GM19023 (cell line): ENCODE results near the gene APOD.
"Not testable (repeated sequence)": the region's sequence is repeated elsewhere in the genome, so short reads cannot be mapped to it uniquely, and the experiment has no call there.

ENCODE experiments used
- ATAC-seq: cut with Tn5 transposase; IDR thresholded peaks from one replicate; pipeline ENCODE4 v1.9.1; 2021; ENCODE audit warnings: mild to moderate bottlenecking, moderate library complexity; ENCODE audit not compliant: unreplicated experiment

APOD gene

DNA sequence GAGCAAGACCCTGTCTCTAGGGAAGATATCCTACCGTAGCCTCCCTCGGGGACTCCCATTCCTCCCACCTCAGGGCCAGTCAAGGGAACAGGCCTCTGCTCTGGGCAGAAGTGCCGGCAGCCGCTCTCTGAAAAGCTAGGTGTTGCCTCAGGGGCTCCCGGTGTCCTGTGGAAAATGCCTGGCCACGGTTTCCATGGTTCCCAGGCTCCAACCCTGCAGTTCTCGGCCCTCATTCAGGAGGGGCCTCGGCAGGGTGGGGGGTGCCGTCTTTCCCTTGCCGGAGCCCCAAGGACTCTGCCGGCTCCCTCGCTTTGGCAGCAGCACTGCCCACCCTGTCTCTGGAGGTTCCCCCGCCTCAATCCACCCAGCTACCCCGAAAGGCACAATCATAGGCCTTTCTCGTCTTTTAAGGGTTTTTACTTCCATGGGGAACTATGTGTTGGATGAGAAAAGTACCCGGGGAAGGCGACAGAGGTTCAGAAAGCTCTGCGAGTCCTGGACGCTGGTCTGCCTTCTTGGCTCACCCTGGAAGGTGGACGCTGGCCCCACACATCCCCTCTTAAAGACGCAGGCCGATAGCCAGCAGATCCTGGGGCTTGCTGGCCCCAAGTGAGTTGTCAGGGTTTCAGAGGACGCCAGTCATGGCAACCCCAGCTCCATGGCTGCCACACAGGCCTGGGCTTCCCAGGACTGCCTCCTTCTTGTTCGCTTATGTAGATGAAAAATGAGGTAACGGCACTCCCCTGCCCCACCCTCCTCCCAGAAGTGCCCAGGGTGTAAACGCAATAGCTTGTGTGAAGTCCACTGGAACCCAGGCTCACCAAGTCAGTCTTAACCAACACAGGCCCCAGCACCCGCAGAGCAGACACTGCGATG is 34.3 kb upstream of the APOD start:
- not testable (repeated sequence) for ATAC-seq

DNA sequence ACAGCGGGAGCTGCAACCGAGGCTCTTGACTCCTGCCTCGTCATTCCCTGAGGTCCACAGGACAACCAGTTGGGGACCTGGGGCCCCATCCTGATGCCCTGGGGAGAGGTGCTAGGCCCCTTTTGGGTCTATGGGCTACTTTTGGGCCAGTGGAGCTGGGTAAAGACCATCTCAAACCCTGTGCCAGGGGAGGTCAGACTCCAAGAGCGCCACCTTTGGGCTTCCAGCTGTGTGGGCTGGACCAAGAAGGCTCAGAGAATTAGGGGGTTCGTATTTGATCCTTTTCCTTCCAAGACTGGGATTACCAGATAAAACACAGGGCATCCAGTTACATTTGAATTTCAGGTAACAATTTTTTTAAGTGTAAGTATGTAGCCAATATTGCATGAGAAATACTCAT is 33.4 kb upstream of the APOD start:
- not testable (repeated sequence) for ATAC-seq

DNA sequence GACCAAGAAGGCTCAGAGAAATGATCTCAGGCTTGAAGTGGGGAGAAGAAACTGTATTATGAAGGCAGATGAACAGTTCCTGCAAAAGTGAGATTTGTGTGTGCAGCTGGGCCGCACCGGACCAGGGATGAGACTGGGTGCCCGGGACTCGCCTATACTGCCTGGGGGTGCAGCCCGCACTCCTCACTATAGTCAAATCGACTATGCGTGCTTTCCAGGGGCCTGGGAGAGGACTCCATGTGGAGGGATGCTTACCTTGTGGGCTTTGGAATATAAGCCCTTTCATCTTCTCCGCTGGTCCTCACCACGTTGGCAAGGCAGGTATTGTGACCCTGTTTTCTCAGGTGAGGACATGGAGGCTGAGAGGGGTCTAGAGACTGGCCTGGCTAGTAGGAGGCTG is 32.9 kb upstream of the APOD start:
- ATAC-seq = no peak

GRCh38 chr3:195615952-195616537 is 32.3 kb upstream of the APOD start:
- not testable (repeated sequence) for ATAC-seq

DNA sequence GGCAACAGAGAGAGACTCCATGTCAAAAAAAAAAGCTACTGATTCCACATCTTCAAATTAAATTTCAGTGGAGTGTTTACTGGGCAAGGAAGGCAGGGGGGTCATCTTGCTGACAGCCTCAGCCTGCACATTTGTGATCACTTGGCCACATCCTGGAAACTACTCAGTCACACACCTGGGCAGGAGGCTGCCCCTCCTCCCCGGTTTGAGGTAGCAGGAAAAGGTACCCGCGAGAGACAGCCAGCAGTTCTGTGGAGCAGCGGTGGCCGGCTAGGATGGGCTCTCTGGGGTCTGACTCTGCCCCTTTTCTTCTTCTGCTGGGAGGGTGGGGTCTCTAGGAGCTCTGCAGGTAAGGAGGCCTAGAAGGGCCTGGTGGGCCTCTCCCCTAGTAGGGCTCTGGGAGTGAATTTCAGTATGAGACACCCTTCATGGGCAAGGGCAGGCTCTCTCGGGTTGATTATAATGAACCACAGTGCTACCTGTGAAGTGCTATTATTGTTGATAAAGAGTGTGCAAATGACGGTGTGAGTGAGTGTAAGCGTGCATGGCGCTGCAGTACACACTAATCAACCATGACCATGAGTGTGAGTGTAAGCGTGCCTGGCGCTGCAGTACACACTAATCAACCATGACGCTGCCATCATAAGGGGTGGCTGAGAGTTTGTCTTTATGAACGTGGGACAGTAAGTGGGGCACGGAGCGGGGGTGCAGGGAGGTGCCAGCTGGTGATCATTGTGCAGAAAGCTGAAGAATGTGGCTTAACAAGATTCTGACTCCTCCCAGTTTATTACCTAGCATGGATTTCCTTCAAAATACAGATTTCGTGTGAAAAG is 31.1 kb upstream of the APOD start:
- not testable (repeated sequence) for ATAC-seq

DNA sequence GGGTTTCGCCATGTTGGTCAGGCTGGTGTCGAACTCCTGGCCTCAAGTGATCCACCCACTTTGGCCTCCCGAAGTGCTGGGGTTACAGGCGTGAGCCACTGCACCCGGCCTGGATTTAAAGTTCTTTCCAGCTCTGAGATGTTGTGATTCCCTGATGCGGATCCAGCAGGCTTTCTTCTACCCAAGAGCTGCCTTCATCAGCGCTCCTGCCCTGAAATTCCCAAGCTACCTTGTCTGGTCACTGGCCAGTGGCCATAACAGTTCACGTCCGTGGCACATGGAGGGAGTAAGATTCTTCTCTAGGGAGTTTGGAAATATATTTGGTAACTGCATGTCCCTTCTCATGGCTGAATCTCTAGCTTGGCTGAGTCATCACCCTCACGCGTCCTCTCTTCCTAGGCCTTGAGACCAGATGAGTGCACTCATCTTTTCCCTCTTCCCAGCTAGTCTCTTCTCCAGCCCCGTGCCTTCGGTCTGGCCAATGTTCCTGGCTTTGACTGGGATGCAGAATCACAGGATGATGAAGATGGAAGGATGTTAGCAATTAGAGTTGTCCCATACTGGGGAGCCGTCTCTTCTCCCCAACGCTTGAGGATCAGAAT is 29.8 kb upstream of the APOD start:
- no peak for ATAC-seq

DNA sequence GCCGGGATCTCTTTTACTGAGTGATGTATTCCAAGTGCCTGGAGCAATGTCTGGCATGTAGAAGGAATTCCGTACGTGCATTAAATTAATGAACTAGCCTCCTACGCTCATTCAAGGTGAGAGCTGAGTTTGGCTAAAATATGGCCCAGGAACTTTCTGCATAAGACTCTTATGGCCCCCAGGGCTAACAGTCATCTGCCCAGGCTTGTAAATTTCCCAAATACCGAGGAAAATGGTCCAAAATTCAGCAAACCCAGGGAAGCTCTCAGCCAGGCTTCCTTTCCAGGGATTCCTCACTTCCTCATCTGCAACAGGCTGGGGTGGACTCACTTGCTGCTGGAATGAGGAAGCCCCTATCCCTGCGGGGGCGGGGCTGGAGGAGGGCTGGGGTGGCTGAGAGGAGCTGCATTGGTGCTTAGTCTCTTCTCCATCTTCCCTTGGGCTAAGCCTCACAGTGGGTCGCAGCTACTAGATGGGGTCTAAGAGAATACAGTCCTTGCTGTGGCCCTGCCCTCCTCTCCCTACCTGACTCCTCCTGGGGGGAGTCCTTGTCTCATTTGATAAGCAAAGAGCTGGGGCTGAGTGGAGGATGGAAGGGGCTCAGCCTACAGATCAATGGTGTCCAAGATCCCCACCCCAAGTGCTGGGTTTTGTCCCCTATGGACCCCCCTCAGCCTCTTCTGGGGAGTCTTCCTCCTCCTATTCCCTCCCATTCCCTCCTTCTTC is 28.5 kb upstream of the APOD start:
- no peak for ATAC-seq

- no peak for ATAC-seq
Measured at GRCh38 chr3:195609229-195609628, 25.5 kb upstream of the APOD start.

- not testable (repeated sequence) for ATAC-seq
Measured at GRCh38 chr3:195601785-195602184, 18.0 kb upstream of the APOD start.

DNA sequence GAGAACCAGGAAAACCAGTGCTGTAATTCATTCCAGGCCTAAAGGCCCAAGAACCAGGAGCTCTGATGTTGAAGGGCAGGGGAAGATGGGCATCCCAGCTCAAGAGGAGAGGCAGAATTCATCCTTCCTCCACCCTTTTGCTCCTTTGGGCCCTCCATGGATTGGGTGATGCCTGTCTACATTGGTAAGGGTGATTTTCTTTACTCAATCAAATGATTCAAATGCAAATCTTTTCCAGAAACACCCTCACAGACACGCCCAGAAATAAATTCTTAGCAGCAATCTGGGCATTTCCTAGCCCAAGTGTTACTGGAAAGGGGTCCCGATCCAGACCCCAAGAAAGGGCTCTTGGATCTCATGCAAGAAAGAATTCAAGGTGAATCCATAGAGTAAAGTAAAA is 17.6 kb upstream of the APOD start:
- ATAC-seq = no peak

GRCh38 chr3:195599926-195600325 is 16.2 kb upstream of the APOD start:
- ATAC-seq = not testable (repeated sequence)

DNA sequence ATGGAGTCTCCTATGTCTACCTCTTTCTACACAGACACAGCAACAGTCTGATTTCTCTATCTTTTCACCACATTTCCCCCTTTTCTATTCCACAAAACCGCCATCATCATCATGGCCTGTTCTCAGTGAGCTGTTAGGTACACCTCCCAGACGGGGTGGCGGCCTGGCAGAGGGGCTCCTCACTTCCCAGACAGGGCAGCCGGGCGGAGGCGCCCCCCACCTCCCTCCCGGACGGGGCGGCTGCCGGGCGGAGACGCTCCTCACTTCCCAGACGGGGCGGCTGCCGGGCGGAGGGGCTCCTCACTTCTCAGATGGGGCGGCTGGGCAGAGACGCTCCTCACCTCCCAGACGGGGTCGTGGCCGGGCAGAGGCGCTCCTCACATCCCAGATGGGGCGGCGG is 15.8 kb upstream of the APOD start:
- not testable (repeated sequence) for ATAC-seq

DNA sequence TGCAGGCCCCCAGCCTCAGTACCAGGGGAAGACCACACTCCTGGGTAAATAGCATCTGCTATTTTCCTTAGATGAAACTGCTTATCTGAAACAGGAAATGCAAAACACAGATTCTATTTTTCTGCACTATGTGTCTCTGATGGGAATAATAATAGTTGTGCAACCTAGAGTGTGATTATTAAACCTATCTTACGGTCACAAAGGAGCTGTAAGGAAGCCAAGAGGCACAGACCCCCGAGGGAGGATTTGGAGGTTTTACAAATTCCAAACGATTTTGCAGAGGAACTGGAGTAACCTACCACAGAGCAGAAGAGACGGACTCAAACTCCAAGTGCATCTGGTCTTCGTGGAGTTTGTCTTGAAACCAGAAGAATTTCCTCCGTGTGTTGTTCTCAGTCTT is 14.1 kb upstream of the APOD start:
- no peak for ATAC-seq

- no peak for ATAC-seq
Measured at GRCh38 chr3:195597229-195597628, 13.5 kb upstream of the APOD start.

DNA sequence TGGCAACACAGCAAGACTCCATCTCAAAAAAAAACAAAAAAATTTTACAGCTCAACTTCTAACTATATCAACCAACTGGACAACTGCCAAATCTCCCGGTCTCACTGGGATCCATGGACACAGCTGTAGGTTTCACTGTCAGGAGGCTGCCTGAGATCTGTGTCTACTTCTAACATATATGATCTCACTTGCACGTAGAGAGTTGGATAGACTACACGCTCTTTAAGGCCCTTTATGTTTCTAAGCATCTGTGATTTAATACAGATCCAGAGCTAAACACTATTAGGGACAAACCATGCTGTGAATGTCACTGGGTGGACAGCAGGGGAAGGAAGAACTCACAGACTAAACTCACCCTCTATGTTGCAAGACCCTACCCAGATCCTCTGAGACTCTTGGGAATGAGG is 13.0 kb upstream of the APOD start:
- no peak for ATAC-seq

DNA sequence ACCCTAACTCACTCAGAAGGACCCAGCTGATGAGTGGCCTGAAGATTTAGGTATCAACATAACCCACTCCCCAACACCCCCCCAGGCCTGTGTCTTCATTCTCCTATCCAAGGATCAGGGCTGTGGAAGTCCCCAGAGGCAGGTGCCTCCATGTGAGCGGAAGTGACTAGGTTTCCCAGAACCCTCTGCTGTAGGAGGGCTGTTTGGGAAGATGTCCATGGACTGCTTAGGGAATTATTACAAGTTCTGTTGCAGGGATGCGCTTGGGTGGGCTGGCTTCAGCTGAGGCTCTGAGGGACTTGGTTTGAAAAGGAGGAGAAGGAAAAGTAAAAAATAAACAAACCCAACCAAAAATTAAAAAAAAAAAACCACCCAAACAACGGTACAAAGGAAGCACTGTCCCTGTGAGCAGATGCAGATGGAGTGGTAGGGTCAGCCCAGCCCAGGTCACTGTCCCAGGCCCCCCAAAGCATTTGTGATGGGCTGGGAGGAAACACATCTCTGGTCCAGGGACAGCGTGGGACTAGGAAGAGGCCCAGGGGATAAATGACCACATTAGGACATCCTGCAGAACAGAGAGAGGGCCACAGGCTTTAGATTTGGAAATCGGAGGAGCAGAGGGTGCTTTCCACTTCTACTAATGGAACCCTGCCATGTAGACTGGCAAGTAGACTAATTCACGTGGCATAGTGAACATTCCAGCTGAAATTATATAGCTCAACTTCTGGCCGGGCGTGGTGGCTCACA is 12.2 kb upstream of the APOD start:
- no peak for ATAC-seq

DNA sequence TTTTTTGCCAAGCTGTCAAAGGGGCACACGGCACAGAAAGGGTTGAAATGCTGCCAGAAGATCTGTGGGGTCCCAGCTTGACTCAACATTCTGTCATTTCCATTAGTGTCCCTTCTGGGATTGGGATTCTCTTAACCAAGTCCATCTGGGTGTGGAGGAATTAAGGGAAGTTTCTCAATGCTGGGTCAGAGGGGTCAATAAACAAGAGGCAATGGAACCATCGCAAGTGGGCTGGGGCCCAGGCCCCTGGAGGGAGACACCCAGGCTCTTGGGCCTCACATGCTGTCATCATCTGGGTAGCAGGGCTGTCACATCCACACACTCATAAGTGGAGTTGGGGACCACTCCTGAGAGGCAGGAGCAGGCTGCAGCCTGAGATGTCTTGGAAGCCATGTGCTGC is 8.1 kb upstream of the APOD start:
- no peak for ATAC-seq

- ATAC-seq = no peak
Measured at GRCh38 chr3:195591220-195591619, 7.5 kb upstream of the APOD start.

DNA sequence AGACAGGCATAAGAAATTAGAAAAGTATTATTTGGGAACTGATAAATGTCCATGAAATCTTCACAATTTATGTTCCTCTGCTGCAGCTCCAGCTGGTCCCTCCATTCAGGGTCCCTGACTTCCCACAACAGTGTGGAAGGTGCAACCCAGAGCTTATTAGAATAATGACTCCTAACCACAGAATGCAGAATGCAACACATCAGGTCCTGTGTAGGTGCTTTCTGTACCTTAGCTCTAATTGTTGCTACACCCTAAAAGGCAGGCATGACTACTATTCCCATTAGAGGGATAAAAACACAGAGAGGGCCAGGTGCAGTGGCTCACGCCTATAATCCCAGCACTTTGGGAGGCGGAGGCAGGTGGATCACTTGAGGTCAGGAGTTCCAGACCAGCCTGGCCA is 6.6 kb upstream of the APOD start:
- ATAC-seq = not testable (repeated sequence)

DNA sequence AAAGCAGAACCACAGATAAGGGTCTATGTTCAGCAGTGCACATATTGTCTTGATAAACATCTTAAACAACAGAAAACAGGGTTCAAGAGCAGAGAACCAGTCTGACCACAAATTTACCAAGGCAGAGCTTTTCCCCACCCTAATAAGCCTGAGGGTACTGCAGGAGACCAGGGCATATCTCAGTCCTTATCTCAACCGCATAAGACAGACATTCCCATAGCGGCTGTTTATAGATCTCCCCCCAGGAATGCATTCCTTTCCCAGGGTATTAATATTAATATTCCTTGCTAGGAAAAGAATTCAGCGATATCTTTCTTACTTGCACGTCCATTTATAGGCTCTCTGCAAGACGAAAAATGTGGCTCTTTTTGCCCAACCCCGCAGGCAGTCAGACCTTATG is 6.1 kb upstream of the APOD start:
- ATAC-seq = not testable (repeated sequence)
